ENCODE results near the gene PSMG1. TPM values are rescaled to one million over a fixed set of nuclear protein-coding genes. Genes with fewer than 3 reads are reported as not detected.
A peak's percentile ranks its signal among the peaks of the same experiment; 100 is the strongest.
"Not testable (repeated sequence)": the region's sequence is repeated elsewhere in the genome, so short reads cannot be mapped to it uniquely, and the experiment has no call there.

The PSMG1 gene
- total RNA-seq: 10 to 100 TPM; 12.7 to 28.8 (median 23.7) TPM
- polyA plus RNA-seq: 10 to 100 TPM; 49.2 to 67.9 (median 63.8) TPM

GRCh38 chr21:39183272-39184049, at the start of gene PSMG1:
Gene PSMG1 (minus strand): TSS chr21:39183451. CDS start chr21:39183385, 66 bp downstream.
- Histone ChIP-seq H3K36me3 (no peaks in the 10 kb centered on the region), H3K27me3 (no peaks in the 10 kb centered on the region), H3K4me1 (peaks cover 7 to 40% (median 18%) of the 10 kb centered on the region in 4 donors), H3K4me3 (peak within 1 kb of the TSS; percentile 72 to 90 (median 82)), H3K27ac (peak within 1 kb of the TSS; percentile 87 to 92 (median 90)), H3K9me3 (no peaks in the 10 kb centered on the region)
- TF ChIP-seq EP300 (IDR thresholded peaks at IDR 0.05) (no peak), POLR2AphosphoS5 (IDR thresholded peaks at IDR 0.05) (peak; percentile 78 to 96 (median 92)), CTCF (IDR thresholded peaks at IDR 0.05) (no peak), POLR2A (IDR thresholded peaks at IDR 0.05) (peak; percentile 60 to 61)
- 0% methylated on average over 75 to 76 of the region's 76 CpGs for WGBS, 2 donors
- peak; percentile 96 for DNase-seq
- intact Hi-C loops (cut with DNase I): loop anchor here (2.0 to 10.0 kb wide), 4 partner anchors 129 to 1619 kb away; partner anchors contain the start of genes BRWD1, ETS2 and LCA5L

GRCh38 chr21:39232861-39233291, 49.6 kb upstream of the PSMG1 start:
- H3K27me3 ChIP-seq: no peaks in the 10 kb centered on the region
- DNase-seq: no peak
- no peak overlapping the region for H3K27ac ChIP-seq
- no peaks in the 10 kb centered on the region for H3K4me1 ChIP-seq
- H3K36me3 ChIP-seq: peaks cover 11 to 91% (median 22%) of the 10 kb centered on the region in 4 donors
- intact Hi-C loops (cut with DNase I): no loop called here
- TF ChIP-seq POLR2A (IDR thresholded peaks at IDR 0.05) (no peak), CTCF (IDR thresholded peaks at IDR 0.05) (no peak), POLR2AphosphoS5 (IDR thresholded peaks at IDR 0.05) (no peak), EP300 (IDR thresholded peaks at IDR 0.05) (no peak)
- 59 to 80% methylated on average over 3 of the region's 3 CpGs for WGBS, 2 donors
- no peaks in the 10 kb centered on the region for H3K9me3 ChIP-seq
- no peak overlapping the region for H3K4me3 ChIP-seq

GRCh38 chr21:39224930-39225329, 41.7 kb upstream of the PSMG1 start:
- WGBS, 2 donors: 96 to 99% methylated on average over 3 of the region's 3 CpGs
- Histone ChIP-seq H3K4me3 (no peak overlapping the region), H3K4me1 (no peaks in the 10 kb centered on the region), H3K27ac (no peak overlapping the region), H3K9me3 (no peaks in the 10 kb centered on the region), H3K27me3 (no peaks in the 10 kb centered on the region), H3K36me3 (peaks cover 0 to 91% (median 22%) of the 10 kb centered on the region in 4 donors)
- DNase-seq: no peak
- intact Hi-C loops (cut with DNase I): no loop called here
- TF ChIP-seq POLR2A (IDR thresholded peaks at IDR 0.05) (no peak), CTCF (IDR thresholded peaks at IDR 0.05) (no peak), EP300 (IDR thresholded peaks at IDR 0.05) (no peak), POLR2AphosphoS5 (IDR thresholded peaks at IDR 0.05) (no peak)

- H3K4me1 ChIP-seq: no peaks in the 10 kb centered on the region
- WGBS, 2 donors: 73 to 90% methylated on average over 3 of the region's 3 CpGs
- no peak overlapping the region for H3K27ac ChIP-seq
- intact Hi-C loops (cut with DNase I): no loop called here
- DNase-seq: no peak
- peaks cover 3 to 92% (median 15%) of the 10 kb centered on the region in 4 donors for H3K36me3 ChIP-seq
- no peaks in the 10 kb centered on the region for H3K27me3 ChIP-seq
- no peaks in the 10 kb centered on the region for H3K9me3 ChIP-seq
- TF ChIP-seq POLR2AphosphoS5 (IDR thresholded peaks at IDR 0.05): no peak
- TF ChIP-seq POLR2A (IDR thresholded peaks at IDR 0.05): no peak
- no peak overlapping the region for H3K4me3 ChIP-seq
These were observed 38.8 kb upstream of the PSMG1 start for GRCh38 chr21:39221997-39222486.

GRCh38 chr21:39221282-39221996, 38.2 kb upstream of the PSMG1 start:
- Histone ChIP-seq H3K27ac (no peak overlapping the region), H3K4me3 (no peak overlapping the region), H3K9me3 (no peaks in the 10 kb centered on the region), H3K36me3 (peaks cover 3 to 86% (median 12%) of the 10 kb centered on the region in 4 donors), H3K4me1 (no peaks in the 10 kb centered on the region), H3K27me3 (no peaks in the 10 kb centered on the region)
- 94 to 95% methylated on average over 7 of the region's 7 CpGs for WGBS, 2 donors
- intact Hi-C loops (cut with DNase I): no loop called here
- no peak for DNase-seq
- no peak for TF ChIP-seq CTCF (IDR thresholded peaks at IDR 0.05)
- no peak for TF ChIP-seq POLR2AphosphoS5 (IDR thresholded peaks at IDR 0.05)
- TF ChIP-seq POLR2A (IDR thresholded peaks at IDR 0.05): no peak
- no peak for TF ChIP-seq EP300 (IDR thresholded peaks at IDR 0.05)

- DNase-seq; H3K27me3 ChIP-seq; H3K27ac ChIP-seq; H3K9me3 ChIP-seq; H3K4me1 ChIP-seq; H3K4me3 ChIP-seq; intact Hi-C loops (cut with DNase I): not testable (repeated sequence)
- peaks cover 3 to 83% (median 12%) of the 10 kb centered on the region in 4 donors for H3K36me3 ChIP-seq
- 100% methylated on average over 2 of the region's 2 CpGs for WGBS, 2 donors
These were observed 37.6 kb upstream of the PSMG1 start for GRCh38 chr21:39220875-39221274.
